ENCODE data around the gene UAP1L1.
A peak's percentile ranks its signal among the peaks of the same experiment; 100 is the strongest.

Gene UAP1L1

GRCh38 chr9:137106662-137107250, 29.4 kb downstream of the UAP1L1 start:
- no peak overlapping the region for H3K4me3 ChIP-seq (ENCODE audit: low read depth, low read length)
- DNase-seq (ENCODE audit: low read depth): no peak
- no peak for TF ChIP-seq MYC (IDR thresholded peaks at IDR 0.05; ENCODE audit: low read depth, low read length)
- no peak for TF ChIP-seq MAX (IDR thresholded peaks at IDR 0.05; ENCODE audit: low read depth, low read length)
- TF ChIP-seq CTCF (IDR thresholded peaks at IDR 0.05; ENCODE audit: low read depth, low read length): no peak
- TF ChIP-seq POLR2A (IDR thresholded peaks at IDR 0.05; ENCODE audit: extremely low read depth, insufficient read length): no peak

- no peak overlapping the region for H3K4me3 ChIP-seq (ENCODE audit: low read depth, low read length)
- TF ChIP-seq MAX (IDR thresholded peaks at IDR 0.05; ENCODE audit: low read depth, low read length) (no peak), CTCF (IDR thresholded peaks at IDR 0.05; ENCODE audit: low read depth, low read length) (no peak), MYC (IDR thresholded peaks at IDR 0.05; ENCODE audit: low read depth, low read length) (no peak), POLR2A (IDR thresholded peaks at IDR 0.05; ENCODE audit: extremely low read depth, insufficient read length) (no peak)
- no peak for DNase-seq (ENCODE audit: low read depth)
Measured at GRCh38 chr9:137107312-137107921, 30.1 kb downstream of the UAP1L1 start.

GRCh38 chr9:137107982-137108381, 30.7 kb downstream of the UAP1L1 start:
- no peak for DNase-seq (ENCODE audit: low read depth)
- no peak overlapping the region for H3K4me3 ChIP-seq (ENCODE audit: low read depth, low read length)

GRCh38 chr9:137108608-137109249, 31.4 kb downstream of the UAP1L1 start:
- TF ChIP-seq MYC (IDR thresholded peaks at IDR 0.05; ENCODE audit: low read depth, low read length) (no peak), MAX (IDR thresholded peaks at IDR 0.05; ENCODE audit: low read depth, low read length) (no peak), POLR2A (IDR thresholded peaks at IDR 0.05; ENCODE audit: extremely low read depth, insufficient read length) (peak; percentile 15)
- DNase-seq (ENCODE audit: low read depth): no peak
- H3K4me3 ChIP-seq (ENCODE audit: low read depth, low read length): no peak overlapping the region

More at GRCh38 chr9:137107982-137108381, 30.7 kb downstream of the UAP1L1 start:
- TF ChIP-seq MYC (IDR thresholded peaks at IDR 0.05; ENCODE audit: low read depth, low read length) (no peak), CTCF (IDR thresholded peaks at IDR 0.05; ENCODE audit: low read depth, low read length) (no peak), MAX (IDR thresholded peaks at IDR 0.05; ENCODE audit: low read depth, low read length) (no peak), POLR2A (IDR thresholded peaks at IDR 0.05; ENCODE audit: extremely low read depth, insufficient read length) (no peak)

- TF ChIP-seq MYC (IDR thresholded peaks at IDR 0.05; ENCODE audit: low read depth, low read length) (no peak), POLR2A (IDR thresholded peaks at IDR 0.05; ENCODE audit: extremely low read depth, insufficient read length) (no peak), MAX (IDR thresholded peaks at IDR 0.05; ENCODE audit: low read depth, low read length) (no peak), CTCF (IDR thresholded peaks at IDR 0.05; ENCODE audit: low read depth, low read length) (no peak)
- no peak for DNase-seq (ENCODE audit: low read depth)
Measured at GRCh38 chr9:137109250-137110146, 32.2 kb downstream of the UAP1L1 start.

More at GRCh38 chr9:137109250-137110146, 32.2 kb downstream of the UAP1L1 start:
- H3K4me3 ChIP-seq (ENCODE audit: low read depth, low read length): no peak overlapping the region

Measured in NB4 (cell line).